GM10847 (cell line): Measurements from ENCODE around the gene ARHGAP29.

Experiments
- POLR2A ChIP-seq: IDR thresholded peaks from 2 replicates; pipeline ENCODE4 v1.6.1; 2011; ENCODE audit not compliant: insufficient read length; ENCODE audit errors: extremely low read depth

The ARHGAP29 gene

GRCh38 chr1:94248956-94249688 is 11.7 kb upstream of the ARHGAP29 start:
- TF ChIP-seq POLR2A = no peak

GRCh38 chr1:94247138-94248094 is 10.0 kb upstream of the ARHGAP29 start:
- TF ChIP-seq POLR2A = no peak

DNA sequence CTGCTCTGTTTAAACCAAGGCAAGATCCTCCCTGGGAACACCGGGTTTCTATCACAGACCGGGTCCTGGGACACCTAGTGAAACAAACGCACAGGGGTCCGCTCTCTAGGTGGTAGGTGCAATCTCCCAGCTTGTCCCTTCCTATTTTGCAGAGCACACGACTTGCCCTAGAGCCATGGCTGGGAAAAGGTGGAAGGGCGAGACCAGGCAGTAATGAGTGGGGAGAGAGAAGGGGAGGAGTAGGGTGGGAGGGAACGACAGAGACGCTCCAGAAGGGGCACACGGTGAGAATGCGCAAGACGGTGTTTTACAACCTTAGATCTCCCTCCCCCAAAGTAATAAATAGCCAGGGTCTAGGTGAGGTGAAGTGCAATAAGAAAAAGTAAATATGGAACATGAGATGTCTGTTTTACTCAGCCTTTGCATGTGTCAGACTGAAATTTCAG is 9.3 kb upstream of the ARHGAP29 start:
- TF ChIP-seq POLR2A = no peak

DNA sequence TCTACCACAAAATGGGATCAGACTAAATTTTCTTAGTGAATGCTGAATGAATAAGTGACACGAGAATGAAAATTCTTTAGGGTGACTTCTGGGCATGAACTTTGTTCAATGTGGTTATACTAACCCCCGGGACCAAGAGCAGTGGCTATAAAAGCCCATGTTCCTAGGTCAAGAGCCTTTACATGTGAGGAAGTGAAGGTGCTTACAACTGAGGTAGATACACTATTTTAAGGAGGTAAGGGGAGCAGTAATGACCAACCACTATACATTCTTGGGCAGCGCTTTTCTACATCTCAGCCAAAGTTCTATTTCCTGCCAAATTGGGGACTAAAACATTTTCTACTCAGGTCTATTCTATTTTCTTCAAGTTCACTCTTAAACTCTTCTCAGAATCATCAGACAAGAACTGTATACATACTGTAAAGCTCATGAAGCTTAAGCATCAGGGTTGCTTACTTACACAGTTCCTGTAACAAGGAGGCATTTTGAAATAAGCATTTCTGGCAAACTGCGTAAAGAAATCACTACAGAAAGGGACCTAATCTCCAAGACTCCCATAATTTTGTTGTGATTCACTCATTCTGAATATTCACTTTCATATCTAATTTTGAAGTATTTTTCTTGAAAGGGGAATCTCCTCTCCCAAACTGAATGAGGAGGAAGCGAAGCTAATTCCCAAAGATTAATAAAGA is 8.5 kb upstream of the ARHGAP29 start:
- no peak for TF ChIP-seq POLR2A

DNA sequence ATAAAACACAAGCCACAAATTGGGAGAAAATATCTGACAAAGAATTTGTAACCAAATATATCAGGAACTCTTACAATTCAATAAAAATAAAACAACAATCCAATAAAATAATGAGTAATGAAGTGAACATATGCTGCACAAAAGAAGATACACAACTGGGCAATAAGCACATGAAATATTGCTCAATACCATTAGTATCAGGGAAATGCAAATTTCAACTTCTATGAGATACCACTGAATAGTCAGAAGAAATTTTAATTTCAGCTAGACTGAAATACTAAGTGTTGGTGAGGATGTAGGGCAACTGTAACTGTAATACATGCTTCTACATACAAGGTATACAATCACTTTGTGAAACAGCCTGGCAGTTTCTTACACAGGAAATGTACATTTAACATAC is 7.4 kb upstream of the ARHGAP29 start:
- no peak for TF ChIP-seq POLR2A

GRCh38 chr1:94243665-94244064 is 6.3 kb upstream of the ARHGAP29 start:
- no peak for TF ChIP-seq POLR2A

DNA sequence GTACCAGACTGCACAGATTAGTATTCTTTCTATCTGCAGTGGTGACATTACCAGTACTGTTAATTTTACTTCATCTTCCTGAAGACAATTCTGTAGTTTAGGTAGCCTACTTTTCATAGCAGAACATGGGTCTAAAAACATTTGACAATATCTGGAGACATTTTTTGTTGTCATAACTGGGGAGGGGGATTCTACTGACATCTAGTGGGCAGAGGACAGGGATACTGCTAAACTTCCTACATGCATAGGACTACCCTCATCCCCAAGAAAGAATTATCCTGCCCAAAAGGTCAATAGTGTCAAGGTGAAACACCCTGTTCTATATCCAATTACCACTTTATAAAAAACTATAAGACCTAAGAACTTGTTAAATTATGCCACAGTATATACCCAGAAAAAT is 3.4 kb upstream of the ARHGAP29 start:
- TF ChIP-seq POLR2A = no peak

- TF ChIP-seq POLR2A = no peak
These were observed 2.4 kb upstream of the ARHGAP29 start for GRCh38 chr1:94239796-94240195.

GRCh38 chr1:94239051-94239450 is 1.7 kb upstream of the ARHGAP29 start:
- TF ChIP-seq POLR2A = no peak

GRCh38 chr1:94236630-94237290 is 624 bp downstream of the ARHGAP29 start:
- no peak for TF ChIP-seq POLR2A

DNA sequence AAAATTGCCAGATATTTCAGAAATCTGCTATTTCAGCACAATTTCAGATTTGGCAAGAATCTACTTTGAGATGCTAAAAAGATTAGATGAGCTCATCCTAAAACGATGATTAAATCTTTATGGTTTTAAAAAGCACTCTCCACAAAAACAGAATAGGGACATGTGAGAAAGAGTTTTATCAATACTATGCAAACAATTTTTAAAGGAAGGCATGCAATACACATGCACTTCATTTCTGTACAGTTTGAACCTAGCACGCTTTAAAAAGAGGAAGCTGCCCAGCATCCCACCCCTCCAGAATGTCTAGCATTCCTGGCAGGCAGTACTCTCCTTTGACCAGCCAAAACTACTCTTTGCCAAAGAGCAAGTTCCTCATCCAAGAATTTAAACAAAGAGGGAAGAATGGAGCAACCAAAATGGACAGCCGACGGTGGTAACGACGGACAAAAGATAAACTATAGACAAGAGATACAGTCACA is 1.3 kb downstream of the ARHGAP29 start:
- no peak for TF ChIP-seq POLR2A

- no peak for TF ChIP-seq POLR2A
These were observed 2.0 kb downstream of the ARHGAP29 start for GRCh38 chr1:94235189-94236012.

DNA sequence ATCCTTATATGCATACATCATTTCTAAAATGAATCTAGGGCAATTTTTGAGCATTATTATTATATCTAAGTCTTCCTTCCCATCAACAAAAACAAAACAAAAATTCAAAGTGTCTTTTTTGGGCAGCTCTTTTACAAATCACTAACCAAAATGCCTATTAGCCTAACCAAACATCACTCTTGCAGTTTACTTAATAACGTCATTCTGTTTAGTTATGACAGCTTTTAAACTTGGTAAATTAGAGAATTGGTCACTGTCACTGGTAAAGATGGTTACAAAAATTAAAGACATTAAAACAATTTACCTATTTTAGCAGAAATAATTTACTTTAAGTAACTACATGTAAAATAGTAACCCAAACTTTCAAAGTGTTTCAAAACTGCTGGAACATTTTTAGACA is 2.8 kb downstream of the ARHGAP29 start:
- TF ChIP-seq POLR2A = no peak

DNA sequence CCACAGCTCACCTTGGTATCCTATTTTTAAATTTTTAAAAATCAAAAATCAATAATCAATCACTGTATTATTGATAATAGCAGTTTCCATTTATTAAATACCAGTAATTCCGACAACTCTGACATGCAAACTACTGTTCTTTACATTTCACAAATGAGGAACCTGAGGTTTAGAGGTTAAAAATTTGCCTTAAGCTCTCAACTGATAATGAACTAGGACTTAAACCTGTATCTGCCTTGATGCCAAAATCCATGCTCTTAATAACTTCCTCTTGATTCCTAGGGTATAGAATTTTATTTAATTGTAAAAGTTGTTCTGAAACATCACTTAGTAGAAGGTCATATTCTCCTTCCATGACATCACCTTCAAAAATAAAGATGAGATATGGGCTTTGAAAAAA is 5.6 kb downstream of the ARHGAP29 start:
- no peak for TF ChIP-seq POLR2A
